ENCODE data around the gene PHF19. TPM values are rescaled to one million over a fixed set of nuclear protein-coding genes. Genes with fewer than 3 reads are reported as not detected.

PHF19 gene
- total RNA-seq, 1 experiment from 2014 or later: 106 TPM

DNA sequence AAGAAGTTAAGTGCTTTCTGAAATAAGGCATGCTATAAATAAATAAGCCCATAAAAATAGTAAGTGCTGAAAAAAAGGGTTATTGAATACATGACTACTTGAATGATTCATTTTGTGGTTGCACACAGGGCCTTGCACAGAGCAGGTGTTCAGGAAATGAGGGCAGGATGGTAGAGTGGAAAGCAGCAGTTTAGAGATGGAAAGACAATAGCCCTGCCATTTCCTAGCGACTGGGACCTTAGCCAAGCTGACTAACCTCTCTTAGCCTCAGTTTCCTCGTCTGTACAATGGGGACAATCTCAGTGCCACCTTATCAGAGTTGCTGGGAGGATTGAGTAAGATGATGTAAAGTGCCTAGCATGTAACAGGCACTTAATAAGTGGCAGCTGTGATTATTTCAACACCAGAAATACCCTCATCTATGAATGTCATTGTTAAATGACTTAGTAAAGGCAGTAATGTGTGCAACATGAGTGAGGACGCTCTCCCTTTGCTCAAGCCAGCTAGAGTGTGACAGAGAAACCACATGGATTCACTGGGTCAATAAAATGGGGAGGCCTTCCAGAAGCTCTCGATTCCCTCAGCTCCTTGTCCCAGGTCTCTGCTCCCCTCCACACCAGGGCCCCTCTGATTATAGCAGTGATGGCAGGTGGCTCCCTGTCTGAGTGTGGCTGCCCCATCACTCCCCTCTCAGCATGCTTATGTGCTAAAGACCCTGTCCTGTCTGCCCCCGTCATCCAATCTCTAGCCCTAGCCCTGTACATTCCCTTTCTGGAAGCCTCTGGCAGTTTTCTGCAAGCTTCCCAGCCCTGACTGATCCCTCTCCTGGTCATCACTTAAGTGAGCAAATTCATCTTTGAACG, 16.0 kb upstream of the PHF19 start:
- DNase-seq (ENCODE audit: low spot score): peak; percentile 59

DNA sequence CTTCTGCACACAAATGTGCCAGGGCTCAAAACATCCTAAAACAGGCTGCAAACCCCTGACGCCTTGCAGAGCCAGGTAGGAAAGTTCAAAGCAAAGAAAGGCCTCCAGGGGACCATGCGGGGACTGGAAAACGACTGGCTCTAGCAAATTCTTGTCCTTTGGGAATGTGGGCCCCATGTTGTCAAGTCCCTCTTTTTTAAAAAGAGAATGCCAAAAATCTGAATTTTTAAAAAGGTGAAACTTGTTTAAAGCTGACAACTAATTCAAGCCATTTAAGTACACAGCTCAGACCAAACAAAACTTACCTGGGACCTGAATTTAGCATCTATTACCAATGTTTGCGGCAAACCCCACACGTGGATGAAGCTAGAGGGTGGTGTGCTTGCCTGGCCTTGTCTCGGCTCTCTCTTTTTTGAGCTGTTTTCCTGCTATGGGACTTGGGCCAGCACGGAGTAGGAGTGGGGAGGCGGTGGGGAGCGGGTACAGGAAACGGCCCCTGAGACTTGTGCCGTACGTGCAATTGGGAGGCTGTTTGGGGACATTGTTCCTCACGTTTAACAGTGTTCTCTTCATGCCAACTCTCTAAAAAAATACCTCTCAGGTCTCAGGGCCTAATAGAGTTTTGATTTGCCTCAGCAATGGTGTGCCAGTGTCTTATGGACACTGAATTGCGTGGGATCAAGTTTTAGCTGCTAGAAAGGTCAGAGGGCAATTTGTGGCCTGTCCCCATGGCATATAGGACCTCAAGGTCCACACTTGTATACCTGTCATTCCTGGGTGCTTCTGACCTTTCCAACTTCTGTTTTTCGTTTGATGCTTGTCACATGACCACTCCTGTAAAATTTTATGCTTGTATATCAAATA, 15.1 kb upstream of the PHF19 start:
- DNase-seq (ENCODE audit: low spot score): no peak

- no peak for DNase-seq (ENCODE audit: low spot score)
Observed at GRCh38 chr9:120891245-120891883, 14.4 kb upstream of the PHF19 start.

DNA sequence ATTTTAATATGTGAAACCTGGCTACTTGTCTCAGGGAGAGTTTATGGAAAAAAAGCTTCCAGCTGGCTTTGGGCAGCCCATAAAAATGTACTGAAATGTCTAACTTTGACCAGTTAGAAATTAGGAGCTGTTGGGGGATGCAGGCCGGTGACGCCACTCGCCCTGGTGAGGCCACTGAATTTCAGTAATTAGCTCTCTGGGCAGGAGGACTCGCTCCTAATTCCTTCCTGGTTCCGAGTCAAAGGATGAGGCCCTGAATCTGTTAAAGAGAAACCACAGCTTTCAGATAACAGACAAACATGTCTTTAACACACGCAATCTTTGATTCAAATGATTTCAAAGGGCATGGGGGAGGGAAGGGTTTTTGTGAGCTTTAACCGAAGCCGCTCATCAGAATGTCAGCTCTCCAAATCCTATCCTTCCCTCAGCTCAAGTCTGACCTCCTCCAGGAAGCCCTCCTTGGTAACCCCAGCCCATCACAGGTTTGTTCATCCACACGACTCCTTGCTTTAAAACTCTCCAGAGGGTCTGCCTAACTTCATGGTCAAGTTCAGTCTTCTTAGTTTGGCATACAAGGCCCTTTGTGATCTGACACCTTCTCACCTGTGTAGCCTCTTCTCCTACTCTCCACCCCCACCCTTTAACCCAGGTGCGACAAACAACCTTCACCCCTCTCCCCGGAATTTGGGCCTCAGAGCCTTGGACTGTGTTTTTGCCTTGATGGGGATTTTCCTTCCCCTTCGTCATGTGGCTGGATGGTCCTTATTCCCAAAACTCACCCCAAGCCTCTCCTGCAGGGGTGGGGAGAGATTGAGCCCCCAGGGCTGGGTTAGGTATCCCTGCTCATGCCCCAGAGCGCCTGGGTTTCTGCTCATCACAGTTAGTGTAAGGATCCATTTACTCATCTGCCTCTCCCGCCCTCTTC, 13.6 kb upstream of the PHF19 start:
- no peak for DNase-seq (ENCODE audit: low spot score)

- DNase-seq (ENCODE audit: low spot score): no peak
Observed at GRCh38 chr9:120889606-120890271, 12.8 kb upstream of the PHF19 start.

DNA sequence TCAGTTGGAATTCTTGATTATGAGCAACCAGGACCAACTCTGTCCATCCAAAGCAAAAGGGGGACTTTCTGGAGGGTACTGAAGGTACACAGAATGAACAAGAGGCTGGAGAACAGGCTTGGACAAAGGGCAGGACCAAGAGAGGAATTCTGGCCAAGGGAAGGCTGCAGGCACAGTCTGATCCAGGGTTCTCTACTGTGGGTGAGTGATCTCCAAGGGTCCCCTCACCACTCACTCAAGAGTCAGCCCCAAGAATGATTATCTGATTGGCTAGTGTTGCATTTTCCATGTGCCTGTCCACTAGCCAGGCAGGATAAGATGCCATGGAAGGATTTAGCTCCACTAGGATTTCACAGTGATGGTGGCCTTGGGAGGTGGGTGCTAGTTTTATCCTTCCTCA, 11.6 kb upstream of the PHF19 start:
- no peak for DNase-seq (ENCODE audit: low spot score)

GRCh38 chr9:120886490-120886967, 9.5 kb upstream of the PHF19 start:
- DNase-seq (ENCODE audit: low spot score): peak; percentile 25

DNA sequence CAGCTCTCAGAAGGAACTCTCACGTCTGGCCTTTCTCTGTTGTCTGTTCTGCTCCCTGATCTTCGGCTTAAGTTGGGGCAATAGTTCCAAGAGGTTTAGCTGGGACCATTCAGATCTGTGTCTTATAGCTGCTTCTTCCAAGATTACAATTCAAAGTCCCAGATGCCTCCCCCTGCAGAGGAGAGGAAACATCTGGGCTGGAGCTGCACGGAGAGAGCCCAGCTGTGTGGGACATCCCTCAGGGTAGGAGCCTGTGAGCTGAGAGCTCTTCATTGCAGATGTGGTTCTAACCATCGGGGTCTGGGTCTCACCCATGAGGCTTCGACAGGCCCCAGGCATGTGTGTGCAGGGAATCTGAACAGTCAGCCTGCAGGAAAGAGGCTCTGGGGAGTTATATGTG, 9.0 kb upstream of the PHF19 start:
- no peak for DNase-seq (ENCODE audit: low spot score)

DNA sequence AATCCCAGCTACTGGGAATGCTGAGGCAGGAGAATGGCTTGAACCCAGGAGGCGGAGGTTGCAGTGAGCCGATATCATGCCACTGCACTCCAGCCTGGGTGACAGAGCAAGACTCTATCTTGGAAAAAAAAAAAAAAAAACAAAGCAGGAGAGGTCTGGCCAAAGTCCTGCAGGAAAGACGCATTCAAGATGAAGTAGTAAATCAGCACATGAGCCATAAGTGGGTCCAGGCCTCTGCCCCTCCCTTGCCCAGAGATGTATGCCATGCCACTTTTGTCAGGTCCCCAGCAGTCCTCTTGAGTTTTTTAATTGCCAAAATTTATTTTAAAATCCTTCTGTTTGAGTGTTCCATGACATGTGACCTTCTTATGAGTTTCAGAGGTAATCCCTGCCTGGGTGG, 8.5 kb upstream of the PHF19 start:
- DNase-seq (ENCODE audit: low spot score): no peak

- no peak for DNase-seq (ENCODE audit: low spot score)
Observed at GRCh38 chr9:120883608-120883996, 6.6 kb upstream of the PHF19 start.

DNA sequence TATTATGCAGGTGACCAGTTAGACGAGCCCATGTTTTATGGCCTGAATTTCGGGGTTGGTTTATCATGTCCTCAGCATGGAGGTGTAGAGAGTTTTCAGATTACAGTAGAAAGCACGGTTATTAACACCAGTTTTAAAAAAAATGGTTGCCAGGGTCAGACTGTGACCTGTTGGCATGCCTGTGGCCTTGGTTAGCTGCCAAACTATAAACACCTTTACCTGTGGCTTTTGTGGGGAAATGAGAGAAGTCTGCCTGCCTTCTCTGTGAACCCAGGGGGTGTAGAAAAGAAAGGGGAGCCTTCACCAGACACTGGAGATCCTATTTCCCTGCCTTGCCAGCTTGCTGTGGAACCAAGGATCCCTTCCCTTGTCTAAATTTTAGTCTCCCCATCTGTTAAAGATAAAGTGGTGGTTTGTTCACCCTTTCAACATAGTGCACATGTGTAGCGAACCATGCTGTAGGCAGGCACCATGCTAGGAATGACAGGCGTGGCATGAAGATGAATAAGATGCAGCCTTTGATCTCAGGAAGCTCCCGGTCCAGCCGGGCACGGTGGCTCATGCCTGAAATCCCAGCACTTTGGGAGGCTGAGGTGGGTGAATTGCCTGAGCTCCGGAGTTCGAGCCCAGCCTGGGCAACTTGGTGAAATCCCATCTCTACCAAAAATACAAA, 6.1 kb upstream of the PHF19 start:
- DNase-seq (ENCODE audit: low spot score): peak; percentile 59

- DNase-seq (ENCODE audit: low spot score): no peak
Observed at GRCh38 chr9:120879446-120879845, 2.5 kb upstream of the PHF19 start.

- no peak for DNase-seq (ENCODE audit: low spot score)
Observed at GRCh38 chr9:120878188-120879130, 1.5 kb upstream of the PHF19 start.

GRCh38 chr9:120877276-120878034, 467 bp upstream of the PHF19 start:
- peak; percentile 54 for DNase-seq (ENCODE audit: low spot score)

DNA sequence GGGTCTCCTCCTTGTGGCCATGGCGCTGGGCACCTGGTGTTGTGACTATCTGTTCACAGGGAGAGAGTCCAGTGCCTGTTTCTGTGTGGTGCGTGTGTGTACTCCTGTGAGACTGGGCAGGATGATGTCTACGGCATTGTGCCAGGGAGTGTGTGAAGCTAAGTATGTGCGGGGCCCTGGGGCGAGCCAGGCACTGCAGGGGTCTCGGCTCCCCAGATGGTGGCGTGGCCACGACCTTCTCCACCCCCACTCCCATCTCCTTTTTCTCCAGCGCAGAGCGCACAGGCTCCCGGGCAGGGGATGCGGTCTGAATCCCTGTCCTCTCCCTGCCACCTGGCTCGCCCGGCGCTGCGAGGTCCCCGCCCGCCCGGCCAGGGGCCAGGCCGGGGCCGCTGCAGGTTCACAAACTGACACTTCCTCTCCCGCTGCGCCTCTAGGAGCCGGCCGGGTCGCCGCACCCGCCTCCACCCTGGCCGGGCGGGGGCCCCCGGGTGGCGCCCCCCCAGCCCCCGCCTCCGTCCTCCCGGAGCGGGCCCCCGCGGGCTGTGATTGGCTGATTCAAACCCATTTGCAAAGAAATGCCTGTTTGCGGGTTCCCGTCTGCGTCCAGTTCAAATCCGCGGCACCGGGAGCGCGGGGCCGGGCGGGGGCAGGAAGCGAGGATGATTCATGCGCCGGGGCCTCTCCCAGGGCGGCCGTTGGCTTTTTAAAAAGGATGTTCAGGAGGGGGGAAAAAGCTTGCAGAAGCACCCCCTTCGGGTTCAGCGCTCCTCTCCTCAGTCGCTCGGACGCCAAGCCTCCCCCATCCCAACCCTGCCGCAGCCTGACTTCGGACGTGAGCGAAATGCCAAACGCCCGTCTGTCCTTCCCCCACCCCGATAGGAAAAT, 790 bp downstream of the PHF19 start:
- peak; percentile 89 for DNase-seq (ENCODE audit: low spot score)

DNA sequence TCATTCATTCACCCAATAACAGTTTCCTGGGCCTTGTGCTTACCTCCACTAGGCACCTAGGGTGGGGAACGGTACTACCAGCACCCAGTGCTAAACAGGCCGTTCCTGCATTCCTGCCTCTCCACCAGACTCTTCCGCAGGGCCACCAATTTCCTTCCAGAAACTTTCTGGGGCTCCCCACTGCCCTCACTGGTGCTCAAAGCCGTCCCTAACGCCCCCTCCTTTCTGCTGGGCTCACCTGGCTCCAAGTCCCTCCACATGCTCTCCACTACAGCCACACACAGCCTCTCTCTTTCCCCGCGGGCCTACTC, 1.4 kb downstream of the PHF19 start:
- peak; percentile 29 for DNase-seq (ENCODE audit: low spot score)

DNA sequence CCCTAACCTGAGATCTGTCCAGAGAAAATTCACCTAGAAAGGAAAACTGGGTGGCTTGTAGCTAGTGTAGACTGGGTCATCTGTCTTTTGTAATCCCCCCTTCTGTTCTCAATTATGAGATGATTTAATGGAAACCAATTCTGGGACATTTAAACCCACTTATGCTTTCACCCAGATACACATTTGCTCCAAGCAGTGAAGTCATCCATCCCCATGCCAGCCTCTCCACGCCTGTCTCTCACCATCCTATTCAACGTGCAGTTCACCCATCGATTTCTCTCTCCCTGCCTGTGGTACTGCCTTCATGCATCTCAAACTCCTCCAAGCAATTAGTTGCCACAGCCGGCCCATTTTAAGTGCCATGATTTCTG, 1.8 kb downstream of the PHF19 start:
- no peak for DNase-seq (ENCODE audit: low spot score)
